Measurements from ENCODE around the gene ACAD10.

DNA sequence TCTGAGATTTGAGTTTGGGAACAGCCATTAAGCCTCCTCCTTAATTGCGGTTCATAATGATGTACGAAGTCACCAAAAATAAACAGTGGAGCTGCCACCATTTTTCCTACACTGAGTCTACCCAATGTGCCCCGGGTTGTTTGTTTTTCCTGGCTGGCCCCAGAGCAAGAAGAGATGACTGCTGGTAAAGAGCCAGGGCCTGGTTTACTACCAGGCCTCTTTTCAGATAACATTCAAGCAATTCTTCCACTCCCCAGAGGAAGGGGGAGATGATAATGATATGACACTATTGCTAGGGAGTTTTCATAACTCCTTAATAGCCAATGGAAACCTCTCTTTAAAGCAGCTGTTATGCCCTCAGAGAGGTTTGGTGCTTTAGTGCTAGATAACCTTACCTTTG lies 42.4 kb upstream of the ACAD10 start:
- TF ChIP-seq, protein P1, sequence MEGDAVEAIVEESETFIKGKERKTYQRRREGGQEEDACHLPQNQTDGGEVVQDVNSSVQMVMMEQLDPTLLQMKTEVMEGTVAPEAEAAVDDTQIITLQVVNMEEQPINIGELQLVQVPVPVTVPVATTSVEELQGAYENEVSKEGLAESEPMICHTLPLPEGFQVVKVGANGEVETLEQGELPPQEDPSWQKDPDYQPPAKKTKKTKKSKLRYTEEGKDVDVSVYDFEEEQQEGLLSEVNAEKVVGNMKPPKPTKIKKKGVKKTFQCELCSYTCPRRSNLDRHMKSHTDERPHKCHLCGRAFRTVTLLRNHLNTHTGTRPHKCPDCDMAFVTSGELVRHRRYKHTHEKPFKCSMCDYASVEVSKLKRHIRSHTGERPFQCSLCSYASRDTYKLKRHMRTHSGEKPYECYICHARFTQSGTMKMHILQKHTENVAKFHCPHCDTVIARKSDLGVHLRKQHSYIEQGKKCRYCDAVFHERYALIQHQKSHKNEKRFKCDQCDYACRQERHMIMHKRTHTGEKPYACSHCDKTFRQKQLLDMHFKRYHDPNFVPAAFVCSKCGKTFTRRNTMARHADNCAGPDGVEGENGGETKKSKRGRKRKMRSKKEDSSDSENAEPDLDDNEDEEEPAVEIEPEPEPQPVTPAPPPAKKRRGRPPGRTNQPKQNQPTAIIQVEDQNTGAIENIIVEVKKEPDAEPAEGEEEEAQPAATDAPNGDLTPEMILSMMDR (IDR thresholded peaks at IDR 0.05; ENCODE audit: low read length), result no peak
- no peak for TF ChIP-seq EZH2 (optimal IDR thresholded peaks at IDR 0.05; ENCODE audit: low read depth, low read length)

Data from MM.1S (cell line).